Measurements from ENCODE around the gene SDK1. TPM values are rescaled to one million over a fixed set of nuclear protein-coding genes. Genes with fewer than 3 reads are reported as not detected.

SDK1 gene
- total RNA-seq, 1 donor from 2014 or later, result 2.2 TPM

DNA sequence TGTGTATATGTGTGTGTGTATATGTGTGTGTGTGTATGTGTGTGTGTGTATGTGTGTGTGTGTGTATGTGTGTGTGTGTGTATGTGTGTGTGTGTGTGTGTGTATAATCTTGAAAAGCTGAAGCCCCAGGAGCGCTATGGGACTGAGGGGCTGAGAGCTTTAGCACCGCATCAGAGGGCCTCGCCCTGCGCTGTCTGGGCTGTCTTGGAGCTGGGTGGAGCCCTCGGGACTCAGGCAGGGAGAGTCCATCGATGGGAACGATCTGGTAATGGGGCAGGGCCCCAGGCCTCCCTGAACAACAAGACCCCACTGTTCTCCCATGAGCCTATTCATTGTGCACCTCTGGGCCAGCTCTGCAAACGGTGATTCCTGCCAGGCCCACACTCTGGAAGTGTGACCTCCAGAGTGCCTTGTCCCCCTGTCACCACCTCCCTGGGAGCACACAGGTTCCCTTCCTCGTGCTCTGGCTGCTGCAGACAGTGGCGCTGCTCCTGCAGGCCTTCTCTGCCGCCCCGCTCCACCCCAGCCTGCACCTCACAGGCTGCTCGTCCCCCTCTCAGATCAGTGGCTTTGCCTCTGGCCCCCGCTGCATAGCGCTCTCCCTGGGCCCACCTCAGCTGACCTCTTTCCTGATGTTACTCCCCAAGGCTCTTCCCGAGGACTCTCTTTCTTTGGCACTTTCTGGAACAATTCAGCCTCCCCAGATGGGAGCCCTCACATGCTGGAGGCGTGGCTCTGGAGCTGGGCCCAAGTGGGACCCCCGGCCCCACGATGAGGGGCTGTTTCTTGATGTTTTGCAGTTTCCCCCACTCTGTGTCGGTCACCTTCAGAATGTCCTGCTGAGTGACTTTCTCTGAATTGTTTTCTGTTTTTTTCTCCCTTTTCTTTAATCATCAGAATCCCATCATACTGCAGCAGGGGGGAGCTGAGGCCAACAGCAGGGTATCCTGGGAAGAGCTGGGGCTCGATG lies 838.9 kb downstream of the SDK1 start:
- intact Hi-C loops (cut with DNase I), result no loop called here
- ATAC-seq (ENCODE audit: poor library complexity) (peak; percentile 48), DNase-seq (no peak)

DNA sequence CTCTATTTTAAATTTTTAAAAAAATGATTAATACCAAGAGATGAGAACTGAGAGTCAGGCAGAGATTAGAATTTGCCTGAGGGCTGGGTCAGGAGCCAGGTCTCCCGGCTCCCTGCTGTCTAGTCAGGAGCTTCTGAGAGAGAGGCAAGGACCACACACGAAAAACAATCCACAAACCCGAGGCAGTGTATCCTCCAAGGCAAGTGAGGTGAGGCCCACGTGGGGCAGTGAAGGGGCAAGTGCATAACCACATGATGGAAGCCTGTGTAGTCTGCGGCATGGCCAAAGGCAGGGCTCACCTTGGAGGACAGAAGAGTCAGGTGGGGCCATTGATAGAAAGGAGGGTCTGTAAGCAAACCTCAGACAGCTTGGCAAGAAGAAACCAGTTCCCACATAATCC lies 839.9 kb downstream of the SDK1 start:
- no peak for DNase-seq
- intact Hi-C loops (cut with DNase I), result no loop called here
- ATAC-seq (ENCODE audit: poor library complexity), result no peak

- DNase-seq, result no peak
- ATAC-seq (ENCODE audit: poor library complexity), result no peak
- intact Hi-C loops (cut with DNase I), result no loop called here
These were observed 842.0 kb downstream of the SDK1 start for GRCh38 chr7:4143006-4143405.

- ATAC-seq (ENCODE audit: poor library complexity) (no peak), DNase-seq (no peak)
- intact Hi-C loops (cut with DNase I), result no loop called here
These were observed 842.6 kb downstream of the SDK1 start for GRCh38 chr7:4143511-4144171.

GRCh38 chr7:4144172-4144701 lies 843.2 kb downstream of the SDK1 start:
- ATAC-seq (ENCODE audit: poor library complexity), result no peak
- no peak for DNase-seq
- intact Hi-C loops (cut with DNase I), result no loop called here

GRCh38 chr7:4144811-4145510 lies 843.9 kb downstream of the SDK1 start:
- ATAC-seq (ENCODE audit: poor library complexity) (peak; percentile 64), DNase-seq (peak; percentile 58)
- intact Hi-C loops (cut with DNase I), result no loop called here

DNA sequence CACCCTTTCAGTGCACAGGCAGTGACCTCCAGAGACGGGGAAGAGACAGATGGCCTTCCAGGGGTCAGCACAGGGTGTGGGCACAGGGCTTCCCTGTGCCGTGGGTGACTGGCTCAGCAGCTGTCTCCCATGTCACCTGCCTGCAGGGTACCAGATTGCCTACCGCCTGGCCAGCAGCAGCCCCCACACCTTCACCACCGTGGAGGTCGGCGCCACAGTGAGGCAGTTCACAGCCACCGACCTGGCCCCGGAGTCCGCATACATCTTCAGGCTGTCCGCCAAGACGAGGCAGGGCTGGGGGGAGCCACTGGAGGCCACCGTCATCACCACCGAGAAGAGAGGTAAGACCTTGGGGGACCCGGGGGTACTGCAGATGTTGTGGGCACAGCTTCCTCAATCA lies 844.5 kb downstream of the SDK1 start:
- DNase-seq (no peak), ATAC-seq (ENCODE audit: poor library complexity) (no peak)
- intact Hi-C loops (cut with DNase I), result no loop called here

GRCh38 chr7:4147926-4148620 lies 847.0 kb downstream of the SDK1 start:
- DNase-seq, result no peak
- intact Hi-C loops (cut with DNase I), result no loop called here
- no peak for ATAC-seq (ENCODE audit: poor library complexity)

- DNase-seq (no peak), ATAC-seq (ENCODE audit: poor library complexity) (no peak)
- intact Hi-C loops (cut with DNase I), result no loop called here
These were observed 848.2 kb downstream of the SDK1 start for GRCh38 chr7:4149236-4149635.

DNA sequence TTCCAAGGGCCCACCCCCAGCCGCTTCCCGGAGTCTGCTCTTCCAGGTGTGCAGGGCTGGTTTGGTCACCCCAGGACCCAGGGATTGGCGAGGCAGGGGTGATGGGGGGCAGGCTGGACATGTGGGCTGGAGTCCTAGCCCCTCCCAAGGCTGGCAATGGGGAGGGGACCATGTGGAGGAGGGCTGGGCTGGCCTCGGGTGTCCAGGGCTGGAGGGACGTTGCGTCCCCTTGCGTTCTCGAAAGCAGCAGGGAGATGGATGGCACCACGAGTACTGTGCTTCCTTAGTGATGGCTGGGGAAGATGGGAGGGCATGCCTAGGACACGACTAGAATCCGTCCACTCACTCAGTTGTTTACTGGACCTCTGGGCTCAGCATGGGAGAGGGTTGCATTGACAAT lies 848.6 kb downstream of the SDK1 start:
- DNase-seq, result no peak
- no peak for ATAC-seq (ENCODE audit: poor library complexity)
- intact Hi-C loops (cut with DNase I), result no loop called here

DNA sequence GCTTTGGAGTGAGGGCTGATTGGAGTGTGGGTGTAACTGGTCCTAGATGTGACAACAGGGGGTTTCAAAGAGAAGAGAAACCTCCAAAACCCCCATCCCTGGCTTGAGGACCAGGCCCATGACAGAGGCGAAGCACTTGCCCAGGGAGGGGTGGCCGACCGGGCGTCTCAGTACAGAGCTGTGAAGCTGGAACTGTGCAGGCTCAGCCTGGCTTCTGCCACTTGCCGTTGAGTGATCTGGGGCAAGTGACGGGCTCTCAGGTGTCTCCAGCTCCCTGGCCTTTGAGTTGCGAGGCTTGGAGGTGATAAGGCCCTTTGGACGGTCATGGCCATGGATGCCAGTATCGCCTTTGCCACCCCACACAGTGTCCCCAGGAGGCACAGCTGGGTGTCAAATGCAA lies 849.7 kb downstream of the SDK1 start:
- ATAC-seq (ENCODE audit: poor library complexity) (no peak), DNase-seq (no peak)
- intact Hi-C loops (cut with DNase I), result no loop called here

DNA sequence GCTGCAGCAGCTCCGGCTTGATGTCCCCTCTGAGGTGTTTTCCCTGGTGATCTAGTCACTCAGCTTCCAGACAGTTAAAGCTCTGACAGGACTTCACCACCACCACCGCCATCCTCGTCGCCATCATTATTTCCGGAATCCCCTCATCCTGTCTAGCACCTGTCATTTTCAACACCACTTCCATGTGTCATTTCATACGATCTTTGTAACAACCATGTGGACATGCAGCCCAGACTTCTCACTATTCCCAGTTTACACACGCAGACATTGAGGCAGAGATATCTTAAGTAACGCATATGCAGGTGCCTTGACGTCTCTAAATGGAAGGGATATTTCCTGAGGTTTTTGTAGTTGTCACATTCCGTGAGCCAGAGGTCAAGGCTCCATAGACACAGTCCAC lies 850.5 kb downstream of the SDK1 start:
- intact Hi-C loops (cut with DNase I), result no loop called here
- ATAC-seq (ENCODE audit: poor library complexity) (no peak), DNase-seq (no peak)

DNA sequence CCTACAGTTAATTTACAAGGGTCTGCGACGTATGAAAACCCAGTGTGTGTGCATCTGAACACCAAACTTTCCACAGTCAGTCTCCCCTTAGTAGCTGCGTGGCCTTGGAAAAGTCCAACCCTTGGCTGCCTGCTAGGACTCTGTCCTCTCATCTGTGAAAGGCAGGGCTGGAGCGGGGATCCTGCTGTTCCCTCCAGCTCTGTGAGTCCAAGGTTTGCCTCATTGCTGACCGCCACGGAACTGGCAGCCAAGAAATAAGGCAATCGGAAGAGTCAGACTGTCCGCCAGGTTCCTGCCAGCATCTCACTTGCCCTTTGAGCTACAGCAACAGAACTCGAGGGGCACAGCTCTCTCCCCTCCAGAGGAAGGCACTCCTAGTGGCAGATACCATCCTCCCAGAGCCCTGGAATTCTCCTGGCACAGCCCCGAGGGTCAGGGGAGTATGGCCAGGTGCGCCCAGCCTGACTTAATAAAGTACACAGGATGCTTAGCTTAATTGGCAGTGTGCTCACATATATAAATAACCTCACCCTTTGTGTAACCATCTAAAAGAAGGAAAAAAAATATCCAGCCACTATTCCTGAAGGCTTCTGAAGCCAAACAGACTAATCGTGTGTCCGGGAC lies 851.0 kb downstream of the SDK1 start:
- ATAC-seq (ENCODE audit: poor library complexity), result peak; percentile 25
- no peak for DNase-seq
- intact Hi-C loops (cut with DNase I), result no loop called here

DNA sequence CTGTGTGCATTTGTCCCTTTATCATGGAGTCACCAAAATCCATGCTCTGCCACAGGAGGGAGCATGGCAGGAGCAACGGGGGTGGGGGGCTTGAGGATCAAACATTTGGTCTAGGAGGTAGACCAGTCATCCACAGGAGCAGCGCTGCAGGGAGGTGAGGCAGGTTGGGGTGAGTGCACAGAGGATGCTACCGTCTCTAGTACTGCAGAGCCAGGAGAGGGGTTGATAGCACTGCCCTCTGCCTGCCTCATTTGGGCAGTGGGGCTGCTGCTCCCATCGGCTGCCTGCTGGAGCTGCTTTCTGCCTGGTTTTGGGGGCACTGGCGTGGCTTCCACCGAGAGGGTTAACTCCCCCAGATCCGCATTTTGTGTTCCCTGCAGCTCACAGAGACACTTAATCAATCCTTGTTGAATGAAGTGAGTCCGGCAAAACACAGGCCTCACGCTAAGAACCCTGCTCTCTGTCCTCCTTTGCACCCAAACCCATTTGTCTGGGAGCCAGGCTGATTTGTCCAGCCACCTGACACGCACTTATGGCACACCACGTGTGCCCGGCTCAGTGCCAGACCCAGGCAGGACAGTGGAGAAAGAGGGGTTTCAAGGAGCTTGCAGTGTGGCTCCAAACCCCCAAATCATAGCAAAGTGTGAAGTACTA lies 854.0 kb downstream of the SDK1 start:
- ATAC-seq (ENCODE audit: poor library complexity), result no peak
- intact Hi-C loops (cut with DNase I), result no loop called here

GRCh38 chr7:4156190-4156589 lies 855.1 kb downstream of the SDK1 start:
- DNase-seq (no peak), ATAC-seq (ENCODE audit: poor library complexity) (no peak)
- intact Hi-C loops (cut with DNase I), result no loop called here

More for the DNA sequence above, 854.0 kb downstream of the SDK1 start:
- DNase-seq, result no peak

GRCh38 chr7:4157651-4158050 lies 856.6 kb downstream of the SDK1 start:
- no peak for ATAC-seq (ENCODE audit: poor library complexity)
- intact Hi-C loops (cut with DNase I), result no loop called here
- DNase-seq, result no peak

DNA sequence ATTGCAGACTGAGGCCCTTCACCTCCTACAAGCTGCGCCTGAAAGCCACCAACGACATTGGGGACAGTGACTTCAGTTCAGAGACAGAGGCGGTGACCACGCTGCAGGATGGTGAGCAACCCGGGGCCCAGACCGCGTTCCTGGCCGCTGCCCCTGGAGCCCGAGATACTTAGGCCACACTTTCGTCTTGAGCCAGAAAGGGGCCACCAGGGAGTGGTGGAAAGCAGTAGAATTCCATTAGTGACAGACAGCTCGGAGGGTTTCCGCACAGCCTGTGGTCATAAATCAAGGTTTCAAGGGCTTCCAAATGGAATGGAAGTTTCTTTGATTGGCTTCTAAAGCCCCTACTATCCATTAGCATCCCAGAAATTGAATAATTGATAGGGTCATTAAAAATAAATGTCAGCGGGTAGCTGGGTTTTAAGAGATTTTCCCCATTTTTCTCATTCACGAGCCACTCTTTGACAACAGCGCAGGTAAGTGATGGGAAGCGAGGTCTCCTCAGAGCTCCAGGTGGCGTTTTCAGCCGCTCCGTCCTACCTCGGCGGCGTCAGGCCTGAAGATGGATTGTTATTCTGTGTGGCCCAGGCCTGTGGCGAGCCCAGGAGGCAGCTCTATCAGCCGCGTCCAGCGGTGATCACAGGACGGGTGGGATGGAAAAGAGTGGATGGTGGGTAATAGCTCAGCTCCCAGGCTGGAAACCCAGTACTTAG lies 857.5 kb downstream of the SDK1 start:
- intact Hi-C loops (cut with DNase I), result no loop called here
- DNase-seq, result no peak
- no peak for ATAC-seq (ENCODE audit: poor library complexity)

Data from Right ventricle myocardium superior (tissue), 1 donor.